GM18907 (cell line): ENCODE data around the gene SFI1.
"Not testable (repeated sequence)": the region's sequence is repeated elsewhere in the genome, so short reads cannot be mapped to it uniquely, and the experiment has no call there.

Experiments used
- ATAC-seq: cut with Tn5 transposase; IDR thresholded peaks from one replicate; pipeline ENCODE4 v1.9.1; 2021; ENCODE audit warnings: mild to moderate bottlenecking, moderate library complexity; ENCODE audit not compliant: unreplicated experiment

Gene SFI1

DNA sequence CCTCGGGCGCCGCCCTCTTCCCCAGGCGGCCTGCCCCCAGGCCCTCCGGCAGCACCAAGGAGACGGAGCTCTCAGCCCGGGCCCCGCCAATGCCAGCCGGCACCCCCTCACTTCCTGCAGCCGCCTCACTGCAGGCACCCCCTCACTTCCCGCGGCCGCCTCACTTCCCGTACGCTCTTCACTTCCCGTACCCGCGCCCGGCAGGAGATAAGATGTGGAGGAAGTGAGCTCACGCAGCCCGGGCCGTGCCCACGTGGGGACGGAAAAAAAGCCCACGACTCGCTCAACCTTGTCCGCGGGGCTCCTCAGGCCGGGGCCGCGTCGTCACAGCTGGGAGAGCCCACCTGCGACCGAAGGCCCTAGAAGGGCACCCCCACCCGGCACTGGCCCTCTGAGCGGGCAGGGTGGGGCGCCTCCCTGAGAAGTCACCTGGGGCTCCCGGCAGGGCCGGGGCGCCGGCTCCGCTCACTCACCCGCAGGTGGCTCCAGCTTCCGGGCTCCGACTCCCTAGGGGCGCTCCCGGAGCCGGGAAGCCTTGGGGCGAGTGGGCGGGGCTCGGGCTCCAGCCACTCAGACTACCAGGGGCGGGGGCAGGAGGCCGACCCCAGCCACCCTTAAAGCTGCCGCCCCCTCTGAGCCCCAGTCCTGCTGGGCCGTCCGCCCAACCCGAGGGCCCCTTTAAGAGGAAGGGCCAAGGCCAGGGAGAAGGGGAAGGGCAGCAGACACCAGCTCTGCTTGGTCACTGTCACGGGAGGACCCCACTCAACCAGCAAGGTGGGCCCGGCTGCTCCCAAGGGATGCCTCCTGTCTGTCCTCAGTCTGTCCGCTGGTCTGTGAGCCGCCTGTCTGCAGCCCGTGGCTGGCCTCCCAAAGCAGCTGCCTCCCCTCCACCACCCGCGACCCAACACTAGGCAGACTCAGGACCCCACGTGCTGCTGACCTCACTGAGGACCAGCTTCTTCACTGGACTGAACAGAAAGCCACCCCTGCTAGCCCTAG, 134.3 kb downstream of the SFI1 start:
- peak; percentile 65 for ATAC-seq

DNA sequence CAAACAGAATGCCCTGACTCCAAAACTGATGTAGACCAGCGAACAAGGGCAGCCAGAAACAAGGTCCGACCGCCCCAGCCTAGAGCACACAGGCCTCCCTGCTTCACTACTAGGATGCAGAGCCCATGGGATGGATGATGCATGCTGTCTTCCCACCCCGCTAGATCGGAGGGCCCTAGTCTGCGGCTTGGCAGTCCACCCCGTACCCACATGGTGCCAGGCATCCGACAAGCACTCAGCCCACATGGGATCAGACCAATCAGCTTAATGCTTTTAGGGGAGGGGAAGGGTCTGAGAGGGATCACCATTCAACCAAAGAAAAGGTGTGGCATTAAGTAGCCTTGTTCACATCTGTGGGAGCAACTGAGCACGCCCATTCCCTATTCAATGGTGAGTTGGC, 135.1 kb downstream of the SFI1 start:
- ATAC-seq = no peak

DNA sequence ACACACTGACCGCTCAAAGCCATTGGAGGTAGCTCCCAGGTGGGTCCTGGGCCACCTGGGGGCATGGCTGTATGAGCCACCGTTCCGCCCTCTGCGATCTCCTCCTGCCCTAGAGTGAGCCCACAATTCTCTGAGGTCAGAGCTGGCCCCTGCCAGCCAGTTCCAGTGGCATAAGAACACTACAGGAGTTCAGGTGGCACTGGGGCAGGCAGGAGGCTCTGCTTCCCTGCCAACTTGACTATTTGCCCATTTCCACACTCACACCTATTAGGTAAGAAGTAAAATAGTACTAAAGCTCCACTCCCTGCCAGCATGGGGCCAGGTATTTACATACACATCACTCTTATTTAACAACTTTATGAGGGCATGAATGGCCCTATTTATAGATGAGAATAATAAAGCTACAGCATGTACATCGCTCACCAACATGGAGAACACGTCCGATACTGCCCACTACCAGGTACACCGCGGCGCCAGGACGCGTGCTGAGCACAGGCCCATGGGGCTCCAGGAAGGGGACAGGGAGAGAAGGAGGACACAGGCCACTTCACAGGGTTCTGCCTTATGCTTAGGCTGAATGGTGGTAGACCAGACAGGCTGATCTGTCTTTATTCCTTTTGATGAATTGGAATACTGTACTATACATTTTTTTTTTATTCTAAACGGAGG, 139.4 kb downstream of the SFI1 start:
- no peak for ATAC-seq

DNA sequence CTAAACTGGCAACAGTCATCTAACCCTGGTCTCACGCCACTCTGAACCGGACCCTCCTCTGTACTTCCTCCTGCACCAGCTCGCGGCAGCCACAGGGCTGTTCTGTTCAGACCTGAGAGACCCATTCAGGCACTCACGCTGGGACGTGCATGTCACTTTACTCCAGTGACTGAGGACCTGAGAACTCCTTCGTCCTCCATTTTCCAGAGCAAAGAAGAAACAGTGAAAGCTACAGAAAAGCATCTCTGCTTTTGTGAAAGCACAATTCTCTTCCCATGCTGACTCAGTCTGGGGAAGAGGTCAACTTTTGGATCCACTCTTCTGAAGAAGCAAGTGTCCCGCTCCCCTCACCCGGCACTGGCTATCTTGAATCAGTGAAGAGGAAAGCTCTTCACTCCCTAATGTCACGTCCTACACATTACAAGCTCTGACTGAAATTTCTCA, 141.1 kb downstream of the SFI1 start:
- peak; percentile 56 for ATAC-seq

DNA sequence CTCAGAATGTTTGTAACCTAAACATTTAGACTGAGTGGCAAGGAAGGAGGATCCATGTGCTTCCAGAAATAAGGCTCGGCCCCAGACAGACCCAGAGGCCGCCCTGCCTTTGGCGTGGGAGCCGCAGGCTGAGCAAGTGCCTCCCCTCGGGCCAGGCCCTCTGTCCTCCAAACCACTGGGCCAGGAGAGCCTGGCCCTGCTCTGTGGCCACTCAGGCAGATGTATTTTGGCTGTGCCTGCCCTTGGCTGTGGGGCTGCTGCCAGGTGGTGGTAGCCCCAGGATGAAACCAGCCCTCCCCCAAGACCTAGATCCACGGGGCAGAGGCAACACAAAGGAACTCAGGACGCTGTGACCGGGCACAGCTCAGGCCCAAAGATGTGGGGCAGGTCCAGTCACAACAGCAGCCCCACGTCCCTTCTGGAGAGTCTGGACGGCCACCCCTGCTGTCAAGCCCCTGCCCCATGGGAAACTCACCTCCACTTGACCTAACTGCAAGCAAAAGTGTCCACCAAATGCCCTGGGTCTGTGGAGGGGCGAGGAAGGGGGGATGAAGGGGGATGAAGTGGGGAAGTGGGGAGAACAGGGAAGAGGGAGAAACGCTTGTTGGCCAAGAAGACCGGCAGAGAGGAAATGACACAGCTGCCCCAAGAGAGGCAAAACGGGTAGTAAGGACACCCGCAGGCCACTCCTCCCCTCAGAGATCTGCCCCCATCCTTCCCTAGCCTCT, 141.7 kb downstream of the SFI1 start:
- ATAC-seq = peak; percentile 42

DNA sequence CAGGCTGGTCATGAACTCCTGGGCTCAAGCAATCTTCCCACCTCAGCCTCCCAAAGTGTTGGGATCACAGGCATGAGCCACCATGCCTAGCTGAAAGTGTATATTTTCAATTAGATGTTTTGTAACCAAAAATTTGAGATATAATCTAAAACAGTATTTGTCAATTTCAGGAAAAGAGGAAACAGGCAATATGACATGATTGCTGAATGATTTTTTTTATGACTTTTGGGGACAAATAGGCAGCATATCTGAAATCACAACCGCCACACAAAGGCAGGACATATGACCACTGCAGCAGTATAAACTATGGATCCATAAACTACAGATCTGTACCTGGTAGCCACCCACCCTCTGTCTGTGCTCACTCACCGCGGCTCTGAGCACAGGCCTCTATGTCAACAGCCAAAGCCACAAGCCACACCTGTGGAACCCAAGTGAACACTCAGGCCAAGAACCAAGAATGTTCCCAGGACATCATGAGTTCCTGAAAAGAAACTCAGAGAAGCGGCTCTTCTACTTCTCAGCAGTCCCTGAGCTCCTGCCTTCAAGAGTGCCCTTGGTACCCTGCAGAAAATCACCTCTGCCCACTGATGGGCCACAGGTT, 143.2 kb downstream of the SFI1 start:
- ATAC-seq = no peak

DNA sequence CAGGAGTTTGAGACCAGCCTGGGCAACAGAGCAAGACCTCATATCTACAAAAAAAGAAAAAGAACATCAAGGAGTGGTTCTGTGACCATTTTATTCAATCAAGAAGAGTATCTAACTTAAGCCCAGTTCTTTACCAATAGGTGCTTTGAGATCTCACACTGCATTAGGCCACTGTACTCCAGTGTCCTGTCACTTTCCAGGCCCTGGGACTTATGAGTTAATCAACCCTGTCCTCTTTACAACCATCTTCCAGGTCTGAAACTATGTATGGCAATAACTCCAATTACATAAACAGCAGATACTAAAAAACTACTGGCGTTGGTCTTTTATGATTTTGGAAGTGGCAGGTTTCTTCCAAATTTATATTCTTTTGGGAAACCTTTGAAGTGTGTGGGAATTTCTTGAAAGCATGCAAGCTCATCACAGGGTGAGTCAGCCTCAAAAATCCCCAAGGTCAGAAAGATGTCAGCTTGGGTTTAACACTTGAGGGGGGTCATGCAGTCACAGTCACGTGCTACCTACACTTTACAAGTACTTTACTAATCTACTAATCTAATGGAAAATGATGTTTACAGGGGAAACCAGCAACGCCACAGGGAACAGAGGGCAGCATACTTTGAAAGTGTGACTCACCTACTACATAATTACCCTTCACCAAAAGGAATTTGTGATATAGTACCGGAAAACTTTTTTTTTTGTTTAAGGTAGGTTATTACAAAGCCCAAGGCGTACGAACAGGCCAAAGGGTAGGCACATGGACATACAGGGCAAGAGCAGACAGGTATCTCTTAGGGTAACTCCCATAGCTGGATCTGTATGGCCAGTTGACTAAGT, 150.1 kb downstream of the SFI1 start:
- ATAC-seq = peak; percentile 58

DNA sequence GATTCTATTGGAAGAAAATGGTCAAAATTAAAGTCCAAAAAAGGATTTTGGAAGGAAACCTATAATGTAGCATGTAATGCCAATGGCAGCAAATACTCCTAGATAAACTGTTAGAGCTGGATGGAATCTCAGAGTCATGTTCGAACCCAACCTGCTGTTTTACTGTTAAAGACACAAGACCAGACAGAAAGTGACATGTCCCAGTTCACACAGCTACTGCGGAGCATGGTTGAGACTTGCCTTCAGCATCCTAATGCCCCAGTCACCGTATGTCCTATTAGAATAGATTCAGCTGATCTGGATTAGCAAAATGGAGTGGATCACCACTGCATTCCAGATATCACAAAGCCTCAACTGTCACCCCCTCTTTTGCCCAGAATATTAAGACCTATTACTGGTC, 150.7 kb downstream of the SFI1 start:
- no peak for ATAC-seq

DNA sequence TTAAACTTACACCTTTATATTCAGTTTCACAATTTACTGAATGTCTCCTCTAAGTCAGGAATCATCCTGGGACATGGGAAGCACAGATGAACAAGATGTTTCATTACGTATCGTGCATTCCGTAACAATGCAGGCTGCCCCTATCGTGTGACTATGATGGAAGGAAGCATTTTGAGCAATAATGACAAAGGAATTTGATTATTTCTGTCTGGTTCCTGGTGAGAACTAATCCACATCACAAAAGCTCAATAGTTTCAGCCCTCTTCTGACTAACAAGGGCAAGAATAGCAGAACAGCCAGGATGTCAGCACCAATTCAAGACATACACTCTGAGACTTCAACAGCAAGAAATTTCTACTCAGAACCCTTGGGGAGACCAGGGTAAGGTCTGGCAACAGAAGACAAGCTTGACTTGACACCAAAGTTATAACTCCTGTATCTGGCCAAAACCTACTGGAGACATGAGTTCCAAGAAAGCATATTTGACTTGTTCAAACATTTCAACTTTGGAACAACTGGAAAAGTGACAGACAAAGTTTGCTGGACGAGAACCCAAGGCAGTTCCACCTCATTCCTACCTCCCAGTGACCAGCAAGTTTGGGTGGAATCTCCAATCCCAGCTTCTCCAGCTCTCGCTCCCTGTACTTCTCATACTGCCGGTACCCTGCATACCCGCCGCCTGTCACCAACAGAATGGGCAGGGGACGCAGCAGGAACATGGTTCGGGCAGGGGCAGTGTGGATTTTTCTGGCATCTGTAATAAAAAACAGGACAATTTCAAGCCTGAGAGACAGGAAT, 151.4 kb downstream of the SFI1 start:
- ATAC-seq = no peak

DNA sequence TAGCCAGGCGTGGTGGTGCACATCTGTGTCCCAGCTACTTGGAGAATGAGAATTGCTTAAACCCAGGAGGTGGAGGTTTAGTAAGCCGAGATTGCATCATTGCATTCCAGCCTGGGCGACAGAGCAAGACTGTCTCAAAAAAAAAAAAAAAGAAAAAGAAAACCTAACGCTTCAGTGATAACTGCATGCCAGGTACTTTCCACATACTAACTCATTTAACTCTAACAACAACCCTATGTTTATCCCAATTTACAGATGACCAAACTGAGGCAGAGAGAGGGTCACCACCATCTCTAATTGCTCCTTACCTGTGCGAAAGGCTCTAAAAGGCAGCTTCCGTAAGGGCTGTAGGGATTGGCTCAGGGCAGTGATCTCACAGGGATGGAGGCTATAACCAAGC, 154.1 kb downstream of the SFI1 start:
- no peak for ATAC-seq

DNA sequence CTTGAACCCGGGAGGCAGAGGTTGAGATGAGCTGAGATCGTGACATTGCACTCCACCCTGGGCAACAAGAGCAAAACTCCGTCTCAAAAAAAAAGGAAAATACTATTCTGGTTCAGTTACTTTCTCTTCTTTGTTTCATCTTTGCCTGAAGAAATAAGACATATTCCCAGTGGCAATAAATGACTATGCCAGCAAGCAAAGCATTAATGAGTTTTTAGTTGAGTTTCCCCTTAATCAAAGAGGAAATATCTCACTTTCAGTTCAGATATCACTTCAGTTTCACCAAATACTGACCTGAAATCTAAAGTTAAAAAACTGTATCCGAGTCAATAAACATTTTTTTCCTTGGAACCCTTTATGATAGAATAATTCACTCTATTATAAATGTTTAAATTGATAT, 155.3 kb downstream of the SFI1 start:
- ATAC-seq = no peak

DNA sequence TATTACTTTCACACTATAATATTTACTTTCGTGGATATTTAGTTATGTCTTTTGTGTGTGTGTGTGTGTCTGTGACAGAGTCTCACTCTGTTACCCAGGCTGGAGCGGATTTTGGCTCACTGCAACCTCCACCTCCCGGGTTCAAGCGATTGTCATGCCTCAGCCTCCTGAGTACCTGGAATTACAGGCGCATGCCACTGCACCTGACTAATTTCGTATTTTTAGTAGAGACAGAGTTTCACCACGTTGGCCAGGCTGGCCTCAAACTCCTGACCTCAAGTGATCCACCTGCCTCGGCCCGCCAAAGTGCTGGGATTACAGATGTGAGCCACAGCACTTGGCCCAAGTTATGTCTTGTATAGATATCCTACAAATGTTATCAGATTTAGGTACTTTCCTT, 155.8 kb downstream of the SFI1 start:
- ATAC-seq = no peak

DNA sequence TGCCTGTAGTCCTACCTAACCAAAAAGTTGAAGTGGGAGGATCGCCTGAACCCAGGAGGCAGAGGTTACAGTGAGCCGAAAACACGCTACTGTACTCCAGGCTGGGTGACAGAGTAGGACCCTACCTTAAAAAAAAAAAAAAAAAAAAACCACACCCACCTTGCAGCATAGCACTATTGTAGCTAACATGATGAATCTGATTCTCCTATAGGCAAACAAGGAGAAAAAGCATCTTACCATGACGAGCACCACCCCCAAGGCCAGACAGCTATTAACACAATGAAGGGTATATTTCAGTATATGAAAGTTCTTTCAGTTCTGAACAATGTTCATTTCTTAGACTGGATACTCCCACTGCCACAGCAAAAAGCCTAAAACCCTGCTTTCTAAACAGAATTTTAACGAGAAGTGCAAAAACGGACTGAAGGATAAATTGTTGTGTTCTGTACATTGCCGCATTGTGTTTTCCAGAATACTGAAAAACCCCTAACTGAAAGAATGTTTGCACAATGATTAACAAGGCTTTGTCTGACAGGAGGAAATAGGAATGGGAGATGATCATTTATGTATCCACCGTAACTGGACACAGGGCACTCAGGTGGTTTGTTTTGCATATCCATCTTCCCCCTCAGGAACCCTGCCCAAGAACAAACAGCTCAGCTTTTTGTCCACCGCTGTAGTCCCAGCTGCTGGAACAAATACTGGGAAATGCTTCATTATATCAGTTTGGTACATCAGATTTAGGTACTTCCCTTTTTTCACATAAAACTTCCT, 156.8 kb downstream of the SFI1 start:
- no peak for ATAC-seq

DNA sequence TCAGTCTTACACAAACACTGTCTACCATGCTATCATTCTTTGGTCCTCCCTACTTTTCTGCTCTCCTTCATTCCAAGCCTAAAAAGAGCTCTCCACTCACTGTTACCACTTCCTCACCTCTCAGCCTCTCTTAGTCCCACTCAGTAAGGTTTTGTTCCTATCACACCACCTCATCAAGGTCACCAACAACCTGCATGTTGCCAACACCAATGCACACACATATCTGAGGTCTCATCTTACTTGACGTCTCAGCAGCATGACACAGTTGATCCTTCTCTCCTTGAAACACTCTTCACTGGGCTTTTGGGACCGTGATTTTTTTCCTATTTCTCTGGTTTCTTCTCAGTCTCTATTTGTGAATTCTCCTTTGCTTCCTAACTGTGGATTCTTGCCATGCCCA, 157.6 kb downstream of the SFI1 start:
- ATAC-seq = no peak

DNA sequence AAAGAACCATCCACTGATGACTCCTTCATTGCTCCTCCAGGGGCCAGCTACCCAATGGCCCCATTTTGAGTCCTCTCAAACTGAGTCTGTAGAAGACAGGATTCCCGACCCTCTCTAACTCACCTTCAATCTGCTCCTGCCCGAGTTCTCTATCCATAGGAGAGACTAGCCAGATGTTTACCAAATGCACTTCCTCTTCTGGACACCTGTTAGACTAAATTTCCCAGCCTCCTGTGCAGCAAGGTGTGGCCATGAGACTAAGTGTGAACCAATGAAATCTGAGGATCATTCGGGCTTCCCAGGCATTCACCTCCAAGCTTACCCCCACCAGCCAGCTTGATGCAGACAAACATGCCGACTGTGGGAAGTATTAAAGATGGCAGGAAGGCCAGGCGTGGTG, 158.1 kb downstream of the SFI1 start:
- no peak for ATAC-seq

DNA sequence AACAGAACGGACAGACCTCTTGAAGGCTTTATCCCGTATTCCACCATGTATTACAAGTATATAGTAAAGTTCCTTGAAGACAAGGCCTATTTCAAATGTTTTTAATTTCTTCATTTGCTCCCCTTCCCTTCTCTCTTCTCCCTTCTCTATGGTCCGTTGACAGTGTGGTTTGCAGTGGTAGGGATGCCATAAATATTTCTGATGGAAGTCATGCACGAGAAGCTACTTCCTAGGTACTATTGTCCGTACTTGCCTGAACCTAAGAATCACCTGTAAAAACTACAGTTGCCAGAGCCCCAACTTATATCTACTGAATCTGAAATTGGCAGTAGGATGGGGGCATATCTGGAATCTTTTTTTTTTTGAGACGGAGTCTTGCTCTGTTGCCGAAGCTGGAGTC, 162.9 kb downstream of the SFI1 start:
- ATAC-seq = no peak

DNA sequence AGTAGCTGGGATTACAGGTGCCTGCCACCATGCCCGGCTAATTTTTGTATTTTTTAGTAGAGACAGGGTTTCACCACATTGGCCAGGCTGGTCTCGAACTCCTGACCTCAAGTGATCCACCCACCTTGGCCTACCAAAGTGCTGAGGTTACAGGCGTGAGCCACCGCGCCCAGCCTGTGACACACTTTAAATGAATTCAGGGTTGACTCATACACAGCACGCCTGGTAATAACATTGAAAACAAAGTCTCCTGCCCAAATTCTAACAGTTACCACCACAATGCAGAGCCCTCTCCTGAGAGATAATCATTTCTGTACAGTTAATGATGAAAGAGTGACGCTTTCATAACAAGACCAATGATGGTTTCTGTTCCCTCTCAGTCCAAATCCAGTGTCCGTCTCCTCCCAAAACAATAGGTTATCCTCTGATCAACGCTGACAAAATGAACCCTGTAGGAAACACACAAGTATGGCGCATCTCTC, 164.6 kb downstream of the SFI1 start:
- ATAC-seq = not testable (repeated sequence)

DNA sequence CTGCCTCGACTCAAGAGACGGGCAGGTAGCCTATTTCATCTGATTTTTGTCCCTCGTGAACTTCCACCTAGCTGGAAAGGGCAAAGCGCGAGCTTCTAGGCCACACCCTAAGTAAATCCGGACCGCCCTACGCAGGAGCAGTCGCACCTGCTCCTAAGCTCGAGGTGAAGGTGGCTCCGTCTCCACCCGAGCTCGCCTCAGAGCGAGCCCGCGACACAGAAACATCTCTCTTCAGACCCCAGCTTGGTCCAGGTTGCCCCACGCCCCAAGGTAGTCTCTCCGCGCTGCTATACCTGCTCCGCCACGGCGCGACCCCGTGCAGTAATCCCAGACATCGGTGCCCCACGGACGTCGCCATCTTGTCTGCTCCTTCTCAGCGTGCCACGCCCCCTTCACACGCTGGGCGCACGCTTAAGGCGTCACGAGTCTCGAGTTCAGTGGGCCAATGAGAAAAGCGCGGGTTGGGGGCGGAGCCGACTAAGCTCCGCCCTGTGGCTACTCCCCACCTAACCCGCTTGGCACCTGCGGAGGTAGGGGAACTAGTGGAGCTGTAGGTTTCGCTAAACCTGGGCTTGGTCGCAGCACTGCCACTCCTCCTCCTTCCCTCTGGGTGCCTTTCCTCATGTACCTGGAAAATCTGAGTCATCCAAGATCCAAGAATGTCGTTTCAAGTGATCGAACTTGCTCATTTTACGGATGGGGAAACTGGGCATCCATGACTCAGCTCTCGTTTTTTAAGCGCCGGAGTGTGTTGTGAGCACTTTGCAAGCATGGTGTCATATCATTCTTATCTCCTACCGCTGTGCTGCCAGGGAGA, 165.7 kb downstream of the SFI1 start, which contains the start of gene PISD:
TSS of gene PISD (minus strand) at position 365 of the 817 bp plus-strand sequence. CDS start at position 358, 7 bp downstream.
- ATAC-seq = peak; percentile 85
